Pons (tissue), 1 donor: ENCODE results near the gene ACSF2.
A peak's percentile ranks its signal among the peaks of the same experiment; 100 is the strongest.

Experiments used
- DNase-seq: peaks from one replicate; pipeline ENCODE4 v3.0.0-alpha.2; 2016; ENCODE audit warnings: low spot score

The ACSF2 gene

GRCh38 chr17:50501054-50501453, 75.0 kb downstream of the ACSF2 start:
- DNase-seq = no peak

- DNase-seq = no peak
Observed at GRCh38 chr17:50502301-50502990, 76.4 kb downstream of the ACSF2 start.

- no peak for DNase-seq
Observed at GRCh38 chr17:50505591-50506130, 79.6 kb downstream of the ACSF2 start.

DNA sequence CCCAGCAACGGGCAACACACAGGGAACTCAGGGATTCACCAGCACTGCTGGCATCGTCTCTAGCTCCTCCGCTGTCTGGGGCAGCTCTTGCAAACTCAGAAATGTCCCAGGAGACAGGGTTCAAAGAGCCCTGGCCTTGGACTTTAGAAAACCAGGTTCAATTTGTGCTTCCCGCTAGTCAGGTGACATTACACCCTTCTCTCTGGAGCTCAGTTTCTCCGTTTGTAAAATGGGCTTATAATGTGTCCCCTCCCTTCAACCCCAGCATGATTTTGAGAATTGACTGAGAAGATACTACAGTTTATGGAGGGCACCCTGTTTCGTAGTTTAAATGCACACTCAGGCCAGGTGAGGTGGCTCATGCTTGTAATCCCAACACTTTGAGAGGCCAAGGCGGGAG, 80.3 kb downstream of the ACSF2 start:
- no peak for DNase-seq

DNA sequence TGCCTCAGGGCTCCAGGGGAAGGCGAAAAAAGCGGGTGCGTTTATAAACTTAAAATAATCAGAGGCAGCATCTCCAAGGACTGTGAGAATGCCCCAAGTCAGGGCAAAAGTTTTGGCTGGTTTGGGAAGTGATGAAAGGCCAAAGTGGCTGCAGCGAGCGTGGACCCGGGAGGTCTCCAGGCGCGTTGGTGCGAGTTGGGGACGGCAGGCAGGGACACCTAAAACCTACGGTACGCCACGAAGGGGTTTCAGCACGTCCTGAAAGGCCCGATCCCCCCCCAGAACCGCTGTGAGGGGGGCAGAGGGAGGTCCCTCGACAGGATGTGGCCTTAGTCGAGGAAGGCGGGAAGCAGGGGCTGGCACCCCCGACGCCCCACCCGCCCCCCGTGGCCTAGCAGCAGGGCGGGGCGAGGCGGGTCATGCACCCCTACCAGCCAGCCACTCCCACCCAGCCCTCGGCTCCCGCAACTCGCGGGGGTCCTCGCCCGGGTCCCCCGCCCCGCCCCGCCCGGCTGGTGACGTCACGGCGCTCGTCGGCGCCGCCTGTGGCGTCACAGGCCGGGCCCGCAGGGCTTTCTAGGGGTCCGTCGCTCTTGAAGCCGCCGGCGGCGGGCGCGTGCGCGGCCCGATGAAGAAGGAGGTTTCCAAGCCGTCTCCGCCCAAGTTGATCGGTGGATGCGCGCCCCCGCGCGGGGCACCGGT, 82.0 kb downstream of the ACSF2 start, which contains the start of gene MYCBPAP:
Gene MYCBPAP, plus strand, starts transcription at position 569 of the 702 bp plus-strand sequence. CDS start 236 bp downstream, outside the sequence.
- peak; percentile 54 for DNase-seq

DNA sequence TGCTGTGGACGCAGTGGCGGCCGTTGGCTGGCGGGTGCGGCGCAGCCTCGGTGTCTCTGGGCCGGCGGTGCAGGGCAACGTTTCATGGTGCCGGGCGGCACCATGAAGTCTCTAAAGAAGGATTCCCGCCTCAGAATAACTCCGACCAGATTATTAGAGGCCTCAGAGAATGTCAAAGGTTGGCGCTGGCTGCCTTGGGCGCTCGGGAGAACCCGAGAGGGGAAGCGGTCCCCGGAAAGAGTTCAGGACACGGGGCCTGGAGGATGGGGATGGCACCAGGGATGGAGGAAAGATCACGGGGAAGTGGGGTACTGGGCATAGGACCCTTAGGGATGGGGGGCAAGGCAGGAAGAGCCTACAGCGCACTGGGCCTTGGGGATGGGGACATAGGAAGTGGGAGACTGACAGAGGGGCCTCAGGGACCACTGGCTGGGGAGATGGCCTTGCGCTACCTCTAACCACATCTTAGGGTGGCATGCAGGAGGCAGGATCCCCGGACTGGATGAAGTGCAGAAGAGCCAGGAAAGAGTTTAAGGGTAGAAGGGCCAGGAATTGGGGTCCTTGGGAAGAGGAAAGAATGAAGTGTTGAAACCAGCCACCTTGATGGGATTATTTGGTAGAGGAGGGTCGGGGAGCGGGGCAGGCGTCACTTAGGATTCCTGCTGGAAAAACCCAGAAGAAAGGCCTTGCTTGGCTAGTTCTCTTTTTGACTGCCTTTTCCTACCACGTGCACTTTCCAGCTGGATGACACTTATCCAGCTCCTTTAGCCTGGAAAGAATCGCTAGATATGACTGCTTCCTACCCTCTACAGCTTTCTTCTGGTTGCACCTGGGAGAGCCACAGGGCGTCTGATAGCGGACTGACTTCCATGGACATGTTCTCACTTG, 82.8 kb downstream of the ACSF2 start:
- DNase-seq = no peak

DNA sequence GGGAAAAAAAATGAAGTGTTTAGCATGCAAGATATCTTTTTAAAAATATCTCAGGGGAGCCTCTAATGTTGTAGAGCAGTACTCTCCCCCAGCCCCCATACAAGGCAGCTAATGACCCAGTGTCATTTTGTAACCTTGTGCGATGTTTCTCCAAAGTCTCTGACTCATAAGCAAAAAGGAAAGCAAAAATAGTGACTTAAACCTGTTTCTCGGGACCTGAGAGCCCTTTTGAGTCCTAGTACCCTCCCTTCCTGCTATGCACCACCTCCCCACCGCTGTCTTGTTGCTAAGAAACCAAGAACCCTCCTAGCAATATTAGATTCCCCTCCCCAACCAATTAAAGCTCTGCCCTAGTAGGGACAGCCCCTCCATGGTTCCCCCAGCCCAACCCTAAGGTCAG, 85.0 kb downstream of the ACSF2 start:
- DNase-seq = no peak

GRCh38 chr17:50513495-50513894, 87.5 kb downstream of the ACSF2 start:
- no peak for DNase-seq

DNA sequence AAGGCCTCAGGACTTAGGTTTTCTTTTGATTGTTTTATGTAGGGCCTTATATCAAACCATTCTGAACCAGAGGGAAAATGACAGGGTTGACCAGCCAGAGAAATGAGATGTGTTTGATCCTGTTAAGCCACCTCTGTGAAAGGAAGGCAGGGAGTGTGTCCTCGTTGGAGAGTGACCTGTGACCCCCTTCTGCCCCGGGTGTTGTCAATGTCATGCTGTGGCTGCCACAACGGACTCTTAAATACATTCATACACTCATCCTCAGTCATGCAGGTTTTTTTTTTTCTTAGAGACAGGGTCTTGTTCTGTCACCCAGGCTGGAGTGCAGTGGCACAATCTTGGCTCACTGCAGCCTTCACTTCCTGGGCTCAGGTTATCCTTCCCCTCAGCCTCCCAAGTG, 88.4 kb downstream of the ACSF2 start:
- no peak for DNase-seq

DNA sequence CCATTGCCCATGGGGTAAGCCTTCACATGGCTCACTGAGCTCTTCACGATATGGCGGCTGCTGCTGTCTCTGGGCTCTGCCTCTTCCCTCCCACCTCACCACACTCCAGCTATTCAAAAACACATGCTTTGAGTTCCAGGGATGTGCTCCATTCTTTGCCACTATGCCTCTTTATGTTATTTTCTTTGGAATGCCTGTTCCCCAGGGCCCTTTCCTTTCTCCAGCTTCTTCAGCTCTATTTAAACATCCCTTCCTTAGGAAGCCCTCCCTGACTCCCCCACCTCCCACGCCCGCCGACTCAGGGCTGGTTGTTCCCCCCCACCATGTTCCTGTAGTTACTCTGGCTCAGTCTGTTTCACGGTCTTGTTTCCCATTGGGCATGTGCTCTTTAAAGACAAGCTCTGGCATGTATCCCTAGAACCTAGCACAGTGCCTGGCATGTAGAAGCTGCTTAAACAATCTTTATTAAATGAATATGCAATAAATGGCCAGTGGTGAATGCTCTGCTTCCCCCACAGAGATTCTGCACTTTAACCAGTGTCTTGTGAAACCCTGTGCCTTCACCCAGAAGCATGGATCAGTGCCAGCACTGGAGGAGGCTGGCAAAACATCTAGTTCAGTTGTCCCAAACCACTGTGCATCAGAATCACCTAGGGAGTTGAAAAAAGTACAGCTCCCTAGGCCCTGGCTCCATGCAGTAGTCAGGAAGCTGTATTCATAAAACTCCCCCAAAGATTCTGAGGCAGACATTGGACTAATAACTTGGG, 89.1 kb downstream of the ACSF2 start:
- no peak for DNase-seq

GRCh38 chr17:50517011-50517410, 91.0 kb downstream of the ACSF2 start:
- DNase-seq = no peak

GRCh38 chr17:50517504-50518383, 91.7 kb downstream of the ACSF2 start:
- DNase-seq = no peak

DNA sequence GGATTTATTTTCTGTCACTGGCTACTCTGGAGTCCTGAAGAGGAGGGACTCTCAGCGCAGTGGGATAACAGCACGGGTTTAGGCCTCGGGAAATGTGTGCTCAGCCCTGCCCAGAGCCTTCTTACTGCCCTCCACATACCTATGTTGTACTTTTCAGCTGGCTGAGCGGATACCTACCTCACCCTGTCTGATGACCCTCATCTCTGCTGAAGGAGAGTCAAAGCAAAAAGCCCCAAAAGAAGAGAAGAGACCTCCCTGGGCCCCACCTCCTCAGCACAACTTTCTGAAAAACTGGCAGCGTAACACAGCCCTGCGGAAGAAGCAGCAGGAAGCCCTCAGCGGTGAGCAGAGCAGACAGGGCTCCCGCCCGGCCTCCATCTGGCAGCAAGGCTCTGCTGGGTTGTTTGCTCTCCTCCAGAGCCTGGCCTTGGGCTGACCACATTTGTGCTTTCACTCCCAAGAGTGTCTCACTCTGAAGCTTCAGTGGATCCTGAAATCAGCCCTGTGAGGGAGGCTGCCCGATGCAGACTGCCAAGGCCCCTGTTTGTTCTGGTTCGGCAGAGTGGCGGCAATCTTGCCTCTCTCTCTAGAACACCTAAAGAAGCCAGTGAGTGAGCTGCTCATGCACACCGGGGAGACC, 92.5 kb downstream of the ACSF2 start:
- DNase-seq = no peak

- DNase-seq = no peak
Observed at GRCh38 chr17:50519141-50519834, 93.3 kb downstream of the ACSF2 start.

DNA sequence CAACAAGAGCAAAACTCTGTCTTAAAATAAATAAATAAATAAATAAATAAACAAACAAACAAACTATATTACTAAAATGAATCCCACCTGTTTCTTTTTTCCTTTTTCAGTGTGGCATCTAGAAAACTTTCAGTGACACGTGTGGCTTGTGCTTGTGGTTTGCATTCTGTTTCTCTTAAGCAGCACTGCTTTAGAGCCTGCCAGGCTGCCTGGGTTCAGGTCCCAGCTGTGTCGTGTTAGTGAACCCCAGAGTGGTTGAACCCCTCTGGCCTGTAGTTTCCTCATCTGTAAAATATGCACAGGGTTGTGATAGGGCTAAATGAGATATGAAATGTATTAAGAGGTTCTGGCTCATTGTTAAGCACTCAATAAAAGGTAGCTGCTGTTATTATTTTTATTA, 94.5 kb downstream of the ACSF2 start:
- DNase-seq = no peak

- DNase-seq = no peak
Observed at GRCh38 chr17:50521514-50521913, 95.5 kb downstream of the ACSF2 start.

GRCh38 chr17:50522766-50523165, 96.7 kb downstream of the ACSF2 start:
- DNase-seq = no peak

GRCh38 chr17:50523208-50523607, 97.2 kb downstream of the ACSF2 start:
- DNase-seq = no peak
